ENCODE results near the gene TTC13. TPM values are rescaled to one million over a fixed set of nuclear protein-coding genes. Genes with fewer than 3 reads are reported as not detected.
A peak's percentile ranks its signal among the peaks of the same experiment; 100 is the strongest.
"Not testable (repeated sequence)": the region's sequence is repeated elsewhere in the genome, so short reads cannot be mapped to it uniquely, and the experiment has no call there.

The TTC13 gene
- total RNA-seq = 20.4 TPM

GRCh38 chr1:230978491-230979388, at the start of gene TTC13, which contains the start of gene ARV1:
TTC13 (minus strand) TSS chr1:230978861; CDS start chr1:230978830, 31 bp downstream.
ARV1 (plus strand) TSS chr1:230979094; CDS start chr1:230979106, 12 bp downstream.
- H3K27ac ChIP-seq (ENCODE audit: low read depth, low read length) = peak within 1 kb of the TSS; percentile 39
- H3K4me3 ChIP-seq (ENCODE audit: low read length in 3 of 3) = peak within 1 kb of the TSS; percentile 95 to 97 (median 95)
- H3K9ac ChIP-seq (ENCODE audit: low read depth in 1 of 3, low read length in 3 of 3) = peak within 1 kb of the TSS; percentile 66 to 86 (median 80)
- no peaks in the 10 kb centered on the region for H3K27me3 ChIP-seq (ENCODE audit: control insufficient read depth in 3 of 3, insufficient read depth in 3 of 3, low read length in 3 of 3)
- no peaks in the 10 kb centered on the region for H3K9me3 ChIP-seq (ENCODE audit: control insufficient read depth in 3 of 3, low read length in 3 of 3)
- H3K4me1 ChIP-seq (ENCODE audit: control insufficient read depth in 3 of 3, insufficient read depth in 3 of 3, low read length in 3 of 3) = peaks cover 4 to 18% (median 15%) of the 10 kb centered on the region in 3 donors
- H3K36me3 ChIP-seq (ENCODE audit: control insufficient read depth in 3 of 3, insufficient read depth in 3 of 3, low read length in 3 of 3) = peaks cover 2 to 8% (median 5%) of the 10 kb centered on the region in 3 donors

- no peaks in the 10 kb centered on the region for H3K4me1 ChIP-seq (ENCODE audit: control insufficient read depth in 3 of 3, insufficient read depth in 3 of 3, low read length in 3 of 3)
- H3K36me3 ChIP-seq (ENCODE audit: control insufficient read depth in 3 of 3, insufficient read depth in 3 of 3, low read length in 3 of 3) = no peaks in the 10 kb centered on the region
- no peaks in the 10 kb centered on the region for H3K9me3 ChIP-seq (ENCODE audit: control insufficient read depth in 3 of 3, low read length in 3 of 3)
- H3K27ac ChIP-seq (ENCODE audit: low read depth, low read length) = no peak overlapping the region
- peaks cover 0 to 2% (median 0%) of the 10 kb centered on the region in 3 donors for H3K27me3 ChIP-seq (ENCODE audit: control insufficient read depth in 3 of 3, insufficient read depth in 3 of 3, low read length in 3 of 3)
- no peak overlapping the region for H3K4me3 ChIP-seq (ENCODE audit: low read length in 3 of 3)
- no peak overlapping the region for H3K9ac ChIP-seq (ENCODE audit: low read depth in 1 of 3, low read length in 3 of 3)
These were observed 49.3 kb upstream of the TTC13 start for GRCh38 chr1:231027971-231028370.

DNA sequence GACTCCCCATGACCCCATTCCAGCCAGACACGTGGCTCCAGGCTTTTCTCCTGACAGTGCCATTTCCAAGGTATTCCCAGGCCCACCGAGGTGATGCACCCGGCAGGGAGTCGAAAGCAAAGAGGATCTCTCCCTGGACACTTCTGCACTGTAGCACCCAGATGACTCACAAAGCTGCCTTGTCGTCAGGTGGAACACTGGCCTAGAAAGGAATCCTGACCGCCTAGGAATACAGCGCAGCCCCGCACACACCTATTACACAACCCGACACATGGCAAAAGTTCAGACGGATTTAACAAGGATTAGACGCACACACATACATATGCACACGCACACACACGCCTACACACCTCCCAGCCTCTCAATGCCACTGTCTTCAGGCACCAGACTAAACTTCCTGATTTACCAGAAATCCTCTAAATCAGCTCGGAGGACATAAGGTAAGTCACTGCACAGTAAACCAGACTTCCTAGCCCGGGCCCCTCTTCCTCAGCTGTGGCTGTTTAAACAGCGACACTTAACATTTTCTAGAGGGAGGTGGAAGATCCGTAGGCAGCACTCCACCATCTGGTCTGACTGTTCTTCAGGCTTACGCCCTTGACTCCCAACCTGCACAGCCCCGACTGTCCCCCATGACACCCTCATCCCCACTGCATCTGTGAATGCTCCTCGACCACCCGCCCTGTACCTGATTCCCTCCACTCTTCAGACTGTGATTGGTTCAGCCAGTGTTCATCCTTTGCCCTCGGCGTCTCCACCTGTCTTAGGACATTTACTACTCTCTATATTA, 48.7 kb upstream of the TTC13 start:
- no peaks in the 10 kb centered on the region for H3K4me1 ChIP-seq (ENCODE audit: control insufficient read depth in 3 of 3, insufficient read depth in 3 of 3, low read length in 3 of 3)
- peaks cover 0 to 2% (median 0%) of the 10 kb centered on the region in 3 donors for H3K27me3 ChIP-seq (ENCODE audit: control insufficient read depth in 3 of 3, insufficient read depth in 3 of 3, low read length in 3 of 3)
- no peak overlapping the region for H3K9ac ChIP-seq (ENCODE audit: low read depth in 1 of 3, low read length in 3 of 3)
- H3K9me3 ChIP-seq (ENCODE audit: control insufficient read depth in 3 of 3, low read length in 3 of 3) = no peaks in the 10 kb centered on the region
- no peak overlapping the region for H3K27ac ChIP-seq (ENCODE audit: low read depth, low read length)
- no peaks in the 10 kb centered on the region for H3K36me3 ChIP-seq (ENCODE audit: control insufficient read depth in 3 of 3, insufficient read depth in 3 of 3, low read length in 3 of 3)
- H3K4me3 ChIP-seq (ENCODE audit: low read length in 3 of 3) = no peak overlapping the region

GRCh38 chr1:231026576-231026975, 47.9 kb upstream of the TTC13 start:
- Histone ChIP-seq H3K36me3 (ENCODE audit: control insufficient read depth in 3 of 3, insufficient read depth in 3 of 3, low read length in 3 of 3) (no peaks in the 10 kb centered on the region), H3K9ac (ENCODE audit: low read depth in 1 of 3, low read length in 3 of 3) (no peak overlapping the region), H3K9me3 (ENCODE audit: control insufficient read depth in 3 of 3, low read length in 3 of 3) (no peaks in the 10 kb centered on the region), H3K4me1 (ENCODE audit: control insufficient read depth in 3 of 3, insufficient read depth in 3 of 3, low read length in 3 of 3) (no peaks in the 10 kb centered on the region), H3K4me3 (ENCODE audit: low read length in 3 of 3) (no peak overlapping the region), H3K27ac (ENCODE audit: low read depth, low read length) (no peak overlapping the region), H3K27me3 (ENCODE audit: control insufficient read depth in 3 of 3, insufficient read depth in 3 of 3, low read length in 3 of 3) (peaks cover 0 to 2% (median 0%) of the 10 kb centered on the region in 3 donors)

DNA sequence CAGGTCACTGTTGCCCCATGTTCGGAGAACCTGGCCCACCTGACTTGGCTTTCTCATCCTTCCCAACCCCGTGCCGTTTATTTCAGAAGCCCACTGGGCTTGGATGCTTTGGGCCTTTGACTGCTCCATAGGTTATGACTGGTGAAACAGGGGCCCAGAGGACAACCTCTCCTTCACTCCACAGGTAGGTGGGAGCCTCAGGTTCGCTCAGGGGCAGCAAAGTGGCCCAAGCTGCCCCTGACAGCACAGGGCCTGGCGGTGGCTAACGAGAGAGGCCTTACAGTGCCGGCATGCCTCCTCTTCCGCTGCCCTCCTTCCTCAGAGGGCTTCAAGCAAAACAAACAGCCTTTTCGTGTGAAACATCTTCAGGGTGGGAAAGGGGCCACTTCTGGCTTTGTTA, 44.5 kb upstream of the TTC13 start:
- Histone ChIP-seq H3K27me3 (ENCODE audit: control insufficient read depth in 3 of 3, insufficient read depth in 3 of 3, low read length in 3 of 3) (peaks cover 0 to 5% (median 2%) of the 10 kb centered on the region in 3 donors), H3K9ac (ENCODE audit: low read depth in 1 of 3, low read length in 3 of 3) (no peak overlapping the region), H3K4me1 (ENCODE audit: control insufficient read depth in 3 of 3, insufficient read depth in 3 of 3, low read length in 3 of 3) (peaks cover 5 to 10% (median 9%) of the 10 kb centered on the region in 3 donors), H3K27ac (ENCODE audit: low read depth, low read length) (no peak overlapping the region), H3K9me3 (ENCODE audit: control insufficient read depth in 3 of 3, low read length in 3 of 3) (no peaks in the 10 kb centered on the region), H3K4me3 (ENCODE audit: low read length in 3 of 3) (no peak overlapping the region), H3K36me3 (ENCODE audit: control insufficient read depth in 3 of 3, insufficient read depth in 3 of 3, low read length in 3 of 3) (peaks cover 0 to 6% (median 0%) of the 10 kb centered on the region in 3 donors)

- H3K9ac ChIP-seq (ENCODE audit: low read depth in 1 of 3, low read length in 3 of 3); H3K4me3 ChIP-seq (ENCODE audit: low read length in 3 of 3); H3K4me1 ChIP-seq (ENCODE audit: control insufficient read depth in 3 of 3, insufficient read depth in 3 of 3, low read length in 3 of 3); H3K9me3 ChIP-seq (ENCODE audit: control insufficient read depth in 3 of 3, low read length in 3 of 3); H3K36me3 ChIP-seq (ENCODE audit: control insufficient read depth in 3 of 3, insufficient read depth in 3 of 3, low read length in 3 of 3); H3K27me3 ChIP-seq (ENCODE audit: control insufficient read depth in 3 of 3, insufficient read depth in 3 of 3, low read length in 3 of 3); H3K27ac ChIP-seq (ENCODE audit: low read depth, low read length): not testable (repeated sequence)
These were observed 43.9 kb upstream of the TTC13 start for GRCh38 chr1:231022543-231022942.

- H3K27ac ChIP-seq (ENCODE audit: low read depth, low read length) = no peak overlapping the region
These were observed 42.9 kb upstream of the TTC13 start for GRCh38 chr1:231021540-231022031.

GRCh38 chr1:231020816-231021215, 42.2 kb upstream of the TTC13 start:
- Histone ChIP-seq H3K9ac (ENCODE audit: low read depth in 1 of 3, low read length in 3 of 3) (no peak overlapping the region), H3K27me3 (ENCODE audit: control insufficient read depth in 3 of 3, insufficient read depth in 3 of 3, low read length in 3 of 3) (peaks cover 0 to 5% (median 0%) of the 10 kb centered on the region in 3 donors), H3K27ac (ENCODE audit: low read depth, low read length) (no peak overlapping the region), H3K4me3 (ENCODE audit: low read length in 3 of 3) (no peak overlapping the region), H3K4me1 (ENCODE audit: control insufficient read depth in 3 of 3, insufficient read depth in 3 of 3, low read length in 3 of 3) (peaks cover 5 to 10% (median 9%) of the 10 kb centered on the region in 3 donors), H3K36me3 (ENCODE audit: control insufficient read depth in 3 of 3, insufficient read depth in 3 of 3, low read length in 3 of 3) (peaks cover 0 to 6% (median 0%) of the 10 kb centered on the region in 3 donors), H3K9me3 (ENCODE audit: control insufficient read depth in 3 of 3, low read length in 3 of 3) (no peaks in the 10 kb centered on the region)

More at GRCh38 chr1:231021540-231022031, 42.9 kb upstream of the TTC13 start:
- no peaks in the 10 kb centered on the region for H3K9me3 ChIP-seq (ENCODE audit: control insufficient read depth in 3 of 3, low read length in 3 of 3)
- H3K36me3 ChIP-seq (ENCODE audit: control insufficient read depth in 3 of 3, insufficient read depth in 3 of 3, low read length in 3 of 3) = peaks cover 0 to 6% (median 0%) of the 10 kb centered on the region in 3 donors
- no peak overlapping the region for H3K9ac ChIP-seq (ENCODE audit: low read depth in 1 of 3, low read length in 3 of 3)
- peaks cover 0 to 5% (median 0%) of the 10 kb centered on the region in 3 donors for H3K27me3 ChIP-seq (ENCODE audit: control insufficient read depth in 3 of 3, insufficient read depth in 3 of 3, low read length in 3 of 3)
- peaks cover 5 to 10% (median 9%) of the 10 kb centered on the region in 3 donors for H3K4me1 ChIP-seq (ENCODE audit: control insufficient read depth in 3 of 3, insufficient read depth in 3 of 3, low read length in 3 of 3)
- no peak overlapping the region for H3K4me3 ChIP-seq (ENCODE audit: low read length in 3 of 3)

DNA sequence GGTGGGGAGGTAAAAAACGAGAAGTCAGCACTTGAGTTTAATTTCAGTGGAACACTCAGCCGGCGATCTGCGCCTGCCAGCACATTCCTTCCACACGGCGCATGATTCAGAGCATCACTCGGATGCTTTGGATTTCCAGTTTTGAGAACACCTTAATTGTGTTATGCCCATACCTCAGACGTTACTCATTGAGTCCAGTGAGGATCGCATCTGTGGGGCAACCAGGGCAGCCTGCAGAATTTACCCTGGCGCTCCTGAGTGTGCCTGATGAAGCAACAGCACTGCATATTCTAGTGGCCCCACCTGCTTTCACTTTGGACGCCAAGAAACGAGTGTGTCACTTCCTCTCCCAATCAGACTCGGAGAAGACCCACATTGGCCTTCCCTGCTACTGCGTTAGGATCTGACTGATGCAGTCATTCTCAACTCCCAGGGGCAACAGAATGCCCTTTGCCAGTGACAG, 41.5 kb upstream of the TTC13 start:
- peaks cover 0 to 6% (median 0%) of the 10 kb centered on the region in 3 donors for H3K36me3 ChIP-seq (ENCODE audit: control insufficient read depth in 3 of 3, insufficient read depth in 3 of 3, low read length in 3 of 3)
- H3K4me1 ChIP-seq (ENCODE audit: control insufficient read depth in 3 of 3, insufficient read depth in 3 of 3, low read length in 3 of 3) = peaks cover 5 to 10% (median 9%) of the 10 kb centered on the region in 3 donors
- H3K9ac ChIP-seq (ENCODE audit: low read depth in 1 of 3, low read length in 3 of 3) = no peak overlapping the region
- no peak overlapping the region for H3K27ac ChIP-seq (ENCODE audit: low read depth, low read length)
- H3K4me3 ChIP-seq (ENCODE audit: low read length in 3 of 3) = no peak overlapping the region
- no peaks in the 10 kb centered on the region for H3K9me3 ChIP-seq (ENCODE audit: control insufficient read depth in 3 of 3, low read length in 3 of 3)
- peaks cover 0 to 5% (median 0%) of the 10 kb centered on the region in 3 donors for H3K27me3 ChIP-seq (ENCODE audit: control insufficient read depth in 3 of 3, insufficient read depth in 3 of 3, low read length in 3 of 3)
